WERI-Rb-1 (cell line): ENCODE data around the gene HSPA8.

Experiments used
- DNase-seq: peaks from one replicate; pipeline ENCODE4 v3.0.0-alpha.2; 2020
- H3K27ac ChIP-seq: fragments of 250-450 bp; sonication (Bioruptor Pico); 2 replicates; pipeline ENCODE4 v1.5.1; 2020; ENCODE audit warnings: mild to moderate bottlenecking, moderate library complexity
- H3K27me3 ChIP-seq: fragments of 250-450 bp; sonication (Bioruptor Pico); 2 replicates; pipeline ENCODE4 v1.5.1; 2021; ENCODE audit warnings: mild to moderate bottlenecking, low read depth, moderate library complexity; ENCODE audit not compliant: insufficient read depth, severe bottlenecking
- H3K36me3 ChIP-seq: fragments of 250-450 bp; sonication (Bioruptor Pico); 2 replicates; pipeline ENCODE4 v1.5.1; 2020; ENCODE audit warnings: mild to moderate bottlenecking, moderate library complexity
- H3K4me3 ChIP-seq: 2 replicates; pipeline ENCODE4 v1.5.1; 2011; ENCODE audit warnings: low read depth, mild to moderate bottlenecking, control low read depth, low read length
- H3K9me3 ChIP-seq: fragments of 250-450 bp; sonication (Bioruptor Pico); 2 replicates; pipeline ENCODE4 v1.5.1; 2021; ENCODE audit warnings: mild to moderate bottlenecking, moderate library complexity; ENCODE audit not compliant: severe bottlenecking
- TF ChIP-seq, protein P1 (sequence below): IDR thresholded peaks from 2 replicates; pipeline ENCODE4 v1.5.1; 2011; ENCODE audit warnings: low read depth, mild to moderate bottlenecking, control low read depth, inconsistent platforms, low read length

Gene HSPA8

DNA sequence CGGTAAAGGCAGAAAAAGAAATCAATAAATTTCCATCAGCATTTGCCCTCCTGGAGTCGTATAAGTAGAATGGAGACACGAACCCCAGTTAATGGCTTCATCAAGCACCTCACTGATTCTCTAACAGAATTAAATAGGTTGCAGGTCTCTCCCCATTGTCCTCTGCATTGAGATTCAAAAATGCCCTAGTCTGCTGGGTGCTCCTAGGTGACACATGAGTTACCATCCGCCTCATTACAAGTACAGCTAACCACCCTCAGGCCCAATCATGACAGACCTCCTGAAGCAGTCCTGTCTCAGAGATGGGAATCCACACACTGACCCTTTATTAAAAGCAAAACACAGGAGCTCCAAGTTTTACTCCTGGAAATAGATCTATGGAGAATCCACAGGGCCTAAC, 31.4 kb downstream of the HSPA8 start:
- DNase-seq: no peak
- H3K9me3 ChIP-seq: no peaks in the 10 kb centered on the region
- no peak overlapping the region for H3K4me3 ChIP-seq
- TF ChIP-seq, protein P1, sequence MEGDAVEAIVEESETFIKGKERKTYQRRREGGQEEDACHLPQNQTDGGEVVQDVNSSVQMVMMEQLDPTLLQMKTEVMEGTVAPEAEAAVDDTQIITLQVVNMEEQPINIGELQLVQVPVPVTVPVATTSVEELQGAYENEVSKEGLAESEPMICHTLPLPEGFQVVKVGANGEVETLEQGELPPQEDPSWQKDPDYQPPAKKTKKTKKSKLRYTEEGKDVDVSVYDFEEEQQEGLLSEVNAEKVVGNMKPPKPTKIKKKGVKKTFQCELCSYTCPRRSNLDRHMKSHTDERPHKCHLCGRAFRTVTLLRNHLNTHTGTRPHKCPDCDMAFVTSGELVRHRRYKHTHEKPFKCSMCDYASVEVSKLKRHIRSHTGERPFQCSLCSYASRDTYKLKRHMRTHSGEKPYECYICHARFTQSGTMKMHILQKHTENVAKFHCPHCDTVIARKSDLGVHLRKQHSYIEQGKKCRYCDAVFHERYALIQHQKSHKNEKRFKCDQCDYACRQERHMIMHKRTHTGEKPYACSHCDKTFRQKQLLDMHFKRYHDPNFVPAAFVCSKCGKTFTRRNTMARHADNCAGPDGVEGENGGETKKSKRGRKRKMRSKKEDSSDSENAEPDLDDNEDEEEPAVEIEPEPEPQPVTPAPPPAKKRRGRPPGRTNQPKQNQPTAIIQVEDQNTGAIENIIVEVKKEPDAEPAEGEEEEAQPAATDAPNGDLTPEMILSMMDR: no peak
- H3K36me3 ChIP-seq: no peaks in the 10 kb centered on the region
- H3K27me3 ChIP-seq: no peaks in the 10 kb centered on the region
- H3K27ac ChIP-seq: no peak overlapping the region

DNA sequence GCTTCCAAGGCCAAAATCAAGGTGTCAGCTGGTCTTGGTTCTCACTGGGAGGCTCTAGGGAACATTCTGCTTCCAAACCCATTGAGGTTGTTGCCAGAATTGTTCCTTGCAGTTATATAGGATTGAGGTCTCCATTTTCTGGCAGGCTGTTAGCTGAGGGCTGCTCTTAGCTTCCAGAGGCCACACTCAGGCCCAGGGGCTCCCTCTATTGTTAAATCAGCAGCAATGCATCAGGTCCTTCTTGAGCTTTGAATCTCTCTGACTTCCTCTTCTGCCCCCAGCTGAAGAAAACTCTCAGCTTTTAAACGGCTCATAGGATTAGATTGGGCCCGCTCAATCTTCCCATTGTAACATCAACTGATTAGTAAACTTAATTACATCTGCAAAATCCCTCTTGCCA, 41.0 kb downstream of the HSPA8 start:
- H3K4me3 ChIP-seq: no peak overlapping the region
- TF ChIP-seq, protein P1: peak; percentile 81
- peak; percentile 57 for DNase-seq
- no peaks in the 10 kb centered on the region for H3K9me3 ChIP-seq
- no peaks in the 10 kb centered on the region for H3K36me3 ChIP-seq
- no peak overlapping the region for H3K27ac ChIP-seq
- no peaks in the 10 kb centered on the region for H3K27me3 ChIP-seq

DNA sequence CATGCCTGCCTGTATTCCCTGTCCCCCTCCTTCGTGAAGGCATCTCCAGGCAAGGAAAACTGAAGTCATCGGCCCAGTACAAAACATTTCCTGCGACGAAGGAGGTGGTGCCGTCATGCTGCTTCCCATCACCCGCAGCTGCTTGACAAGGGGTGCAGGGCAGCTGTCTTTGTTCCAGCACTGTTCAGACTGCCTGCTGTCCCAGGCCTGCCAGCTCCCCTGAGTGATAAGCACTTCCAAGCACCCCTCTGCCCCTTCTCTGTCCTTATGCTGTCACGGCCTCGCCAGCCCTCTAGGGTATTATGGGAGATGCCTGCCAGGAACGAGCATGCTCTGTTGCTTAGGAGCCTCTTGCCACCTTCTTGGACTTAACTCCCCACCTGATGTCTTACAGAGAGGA, 43.2 kb downstream of the HSPA8 start:
- H3K27ac ChIP-seq: no peak overlapping the region
- H3K27me3 ChIP-seq: no peaks in the 10 kb centered on the region
- DNase-seq: no peak
- TF ChIP-seq, protein P1: no peak
- no peaks in the 10 kb centered on the region for H3K9me3 ChIP-seq
- H3K4me3 ChIP-seq: no peak overlapping the region
- H3K36me3 ChIP-seq: no peaks in the 10 kb centered on the region

DNA sequence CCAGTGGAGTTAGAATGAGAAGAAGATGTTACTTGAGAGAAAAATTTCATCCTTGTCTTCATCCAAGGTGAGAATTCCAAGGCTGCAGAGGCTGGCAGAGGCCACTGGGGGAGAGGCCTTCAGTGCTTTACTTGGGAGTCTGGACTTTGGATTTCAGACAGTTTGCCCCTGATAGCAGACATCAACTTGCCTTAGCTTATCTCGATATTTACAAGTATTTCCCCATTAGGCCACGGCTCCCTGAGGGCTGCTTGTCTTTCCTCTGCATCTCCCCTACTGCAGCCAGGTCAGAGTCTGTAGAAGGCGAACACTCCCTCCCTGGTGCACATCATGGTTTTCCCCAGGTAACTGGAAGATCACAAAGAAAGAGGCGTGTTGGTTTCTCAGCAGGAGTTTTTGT, 50.4 kb downstream of the HSPA8 start:
- Histone ChIP-seq H3K27ac (no peak overlapping the region), H3K4me3 (no peak overlapping the region), H3K27me3 (no peaks in the 10 kb centered on the region), H3K9me3 (no peaks in the 10 kb centered on the region), H3K36me3 (no peaks in the 10 kb centered on the region)
- TF ChIP-seq, protein P1: no peak
- no peak for DNase-seq
